ENCODE data around the gene VPS41.

Gene VPS41

DNA sequence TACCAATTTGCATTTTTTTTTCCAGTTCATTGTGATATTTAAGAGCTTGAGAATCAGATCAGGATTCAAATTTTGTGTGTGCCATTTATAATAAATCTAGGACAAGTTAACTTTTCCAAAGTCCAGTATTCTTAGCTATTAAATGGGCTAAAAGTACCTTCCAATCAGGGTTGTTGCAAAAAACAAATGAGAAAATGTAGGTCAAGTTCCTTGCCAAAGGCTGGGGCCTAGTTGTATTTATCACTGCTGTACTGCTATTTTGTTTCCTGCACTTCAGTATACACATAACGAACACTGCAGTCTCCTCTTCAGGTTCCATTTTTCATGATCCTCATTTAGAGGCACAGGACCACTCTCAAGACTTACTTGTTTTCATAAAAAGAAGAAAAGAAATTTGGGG lies 7.4 kb upstream of the VPS41 start:
- H3K27me3 Mint-ChIP-seq (ENCODE audit: low read depth, poor library complexity) = no peaks in the 10 kb centered on the region
- H3K36me3 Mint-ChIP-seq (ENCODE audit: low read depth) = no peaks in the 10 kb centered on the region
- DNase-seq = no peak
- no peaks in the 10 kb centered on the region for H3K9me3 Mint-ChIP-seq
- H3K4me1 Mint-ChIP-seq = no peaks in the 10 kb centered on the region
- H3K27ac Mint-ChIP-seq = no peak overlapping the region
- no peak overlapping the region for H3K4me3 Mint-ChIP-seq
- TF ChIP-seq, protein P1, sequence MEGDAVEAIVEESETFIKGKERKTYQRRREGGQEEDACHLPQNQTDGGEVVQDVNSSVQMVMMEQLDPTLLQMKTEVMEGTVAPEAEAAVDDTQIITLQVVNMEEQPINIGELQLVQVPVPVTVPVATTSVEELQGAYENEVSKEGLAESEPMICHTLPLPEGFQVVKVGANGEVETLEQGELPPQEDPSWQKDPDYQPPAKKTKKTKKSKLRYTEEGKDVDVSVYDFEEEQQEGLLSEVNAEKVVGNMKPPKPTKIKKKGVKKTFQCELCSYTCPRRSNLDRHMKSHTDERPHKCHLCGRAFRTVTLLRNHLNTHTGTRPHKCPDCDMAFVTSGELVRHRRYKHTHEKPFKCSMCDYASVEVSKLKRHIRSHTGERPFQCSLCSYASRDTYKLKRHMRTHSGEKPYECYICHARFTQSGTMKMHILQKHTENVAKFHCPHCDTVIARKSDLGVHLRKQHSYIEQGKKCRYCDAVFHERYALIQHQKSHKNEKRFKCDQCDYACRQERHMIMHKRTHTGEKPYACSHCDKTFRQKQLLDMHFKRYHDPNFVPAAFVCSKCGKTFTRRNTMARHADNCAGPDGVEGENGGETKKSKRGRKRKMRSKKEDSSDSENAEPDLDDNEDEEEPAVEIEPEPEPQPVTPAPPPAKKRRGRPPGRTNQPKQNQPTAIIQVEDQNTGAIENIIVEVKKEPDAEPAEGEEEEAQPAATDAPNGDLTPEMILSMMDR (IDR thresholded peaks at IDR 0.05) = no peak

DNA sequence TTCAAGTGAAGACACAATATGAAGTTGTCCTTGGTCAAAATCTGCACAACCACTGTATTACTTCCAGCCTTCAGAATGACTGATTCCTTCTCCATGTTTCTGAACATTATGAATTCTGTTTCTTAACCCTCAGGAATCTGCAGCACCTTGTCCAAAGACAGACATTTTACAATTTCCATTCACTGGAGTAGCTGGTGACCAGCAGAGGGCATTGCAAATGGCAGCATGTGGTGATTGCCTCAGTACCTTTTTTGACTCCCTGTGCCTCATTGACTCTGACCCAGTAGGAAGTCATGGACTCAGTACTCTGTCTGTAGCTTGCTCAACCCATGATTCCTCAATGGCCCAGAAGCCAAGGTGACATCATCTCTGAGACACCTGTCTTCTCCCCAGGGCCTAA lies 879 bp upstream of the VPS41 start:
- TF ChIP-seq, protein P1 (IDR thresholded peaks at IDR 0.05) = no peak
- Mint-ChIP-seq H3K27ac (no peak overlapping the region), H3K4me3 (peak overlapping the region; percentile 99), H3K36me3 (ENCODE audit: low read depth) (peaks cover 5% of the 10 kb centered on the region), H3K27me3 (ENCODE audit: low read depth, poor library complexity) (peaks cover 4% of the 10 kb centered on the region), H3K9me3 (no peaks in the 10 kb centered on the region), H3K4me1 (peaks cover 24% of the 10 kb centered on the region)
- DNase-seq = no peak

DNA sequence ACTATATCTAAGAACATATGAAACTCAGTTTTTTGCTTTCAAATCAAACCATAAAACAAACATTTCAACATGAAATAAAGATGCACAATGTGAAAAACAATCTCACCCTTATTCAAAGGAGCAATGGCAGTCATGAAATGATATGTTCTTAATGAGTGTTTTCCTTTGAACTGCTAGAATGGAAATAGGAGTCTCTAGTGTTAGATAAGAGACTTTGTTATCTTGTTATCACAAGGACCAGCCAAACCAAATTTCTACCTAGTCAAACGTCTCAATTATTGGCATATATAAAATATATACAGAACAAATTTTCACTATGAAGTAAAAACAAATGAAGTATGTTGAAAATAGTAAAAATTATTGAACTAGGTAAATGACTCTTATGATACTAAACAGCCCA lies 1.2 kb downstream of the VPS41 start:
- H3K4me1 Mint-ChIP-seq = peaks cover 24% of the 10 kb centered on the region
- H3K36me3 Mint-ChIP-seq (ENCODE audit: low read depth) = peaks cover 5% of the 10 kb centered on the region
- TF ChIP-seq, protein P1 (IDR thresholded peaks at IDR 0.05) = no peak
- peaks cover 4% of the 10 kb centered on the region for H3K27me3 Mint-ChIP-seq (ENCODE audit: low read depth, poor library complexity)
- peak overlapping the region; percentile 99 for H3K4me3 Mint-ChIP-seq
- no peaks in the 10 kb centered on the region for H3K9me3 Mint-ChIP-seq
- no peak overlapping the region for H3K27ac Mint-ChIP-seq
- DNase-seq = no peak

DNA sequence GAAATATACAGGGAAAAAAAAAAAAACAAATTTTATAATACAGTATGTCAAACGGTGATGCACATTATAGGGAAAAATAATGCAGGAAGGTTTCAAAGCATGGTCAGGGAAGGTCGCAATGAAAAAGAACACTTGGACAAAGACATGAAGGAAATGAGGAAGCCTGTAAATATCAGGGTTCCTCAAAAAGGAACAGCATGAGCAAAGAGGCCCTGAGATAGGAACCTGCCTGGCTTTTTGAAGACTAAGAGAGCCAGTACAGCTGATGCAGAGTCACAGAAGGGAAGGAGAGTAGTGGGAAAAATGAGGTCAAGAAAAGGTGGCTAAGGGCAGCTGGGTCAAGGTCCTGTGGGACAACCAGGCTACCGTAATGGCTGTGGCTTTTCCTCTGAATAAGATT lies 1.9 kb downstream of the VPS41 start:
- peaks cover 24% of the 10 kb centered on the region for H3K4me1 Mint-ChIP-seq
- no peaks in the 10 kb centered on the region for H3K9me3 Mint-ChIP-seq
- H3K4me3 Mint-ChIP-seq = peak overlapping the region; percentile 60
- peaks cover 4% of the 10 kb centered on the region for H3K27me3 Mint-ChIP-seq (ENCODE audit: low read depth, poor library complexity)
- peaks cover 5% of the 10 kb centered on the region for H3K36me3 Mint-ChIP-seq (ENCODE audit: low read depth)
- TF ChIP-seq, protein P1 (IDR thresholded peaks at IDR 0.05) = no peak
- no peak for DNase-seq
- no peak overlapping the region for H3K27ac Mint-ChIP-seq

DNA sequence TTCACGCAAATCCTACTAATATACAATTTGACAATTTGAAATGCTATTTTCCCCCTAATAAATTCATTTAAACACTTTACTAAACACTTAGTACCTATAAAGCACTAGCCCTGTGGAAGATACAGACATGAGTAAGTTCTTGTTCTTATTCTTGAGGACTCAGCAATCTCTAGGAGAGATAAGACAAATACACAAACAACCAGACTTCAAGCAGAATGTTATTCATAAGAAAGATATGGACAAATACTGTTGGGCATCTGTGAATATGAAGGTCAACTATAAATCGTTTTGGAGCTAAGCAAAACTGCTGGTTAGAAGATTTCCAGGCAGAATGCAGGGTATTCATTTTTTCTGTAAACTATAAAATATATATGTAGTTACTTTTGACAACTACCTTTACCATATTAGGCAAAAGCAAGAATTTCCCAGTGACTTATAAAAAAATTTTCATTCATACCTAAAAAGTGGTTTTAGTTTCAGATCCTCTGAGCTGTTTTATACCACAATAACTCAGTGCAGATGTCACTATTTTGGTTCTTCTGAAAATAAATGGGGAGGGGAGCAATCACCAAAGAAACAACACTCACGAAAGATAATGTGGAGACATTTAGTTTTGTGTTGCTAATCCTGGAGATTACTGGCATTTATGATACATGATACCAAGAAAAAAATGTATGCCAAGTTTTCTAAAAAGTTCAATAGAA lies 3.8 kb downstream of the VPS41 start:
- Mint-ChIP-seq H3K27me3 (ENCODE audit: low read depth, poor library complexity) (peaks cover 2% of the 10 kb centered on the region), H3K9me3 (no peaks in the 10 kb centered on the region), H3K4me1 (peaks cover 24% of the 10 kb centered on the region), H3K27ac (no peak overlapping the region), H3K4me3 (no peak overlapping the region), H3K36me3 (ENCODE audit: low read depth) (peaks cover 14% of the 10 kb centered on the region)
- DNase-seq = no peak
- TF ChIP-seq, protein P1 (IDR thresholded peaks at IDR 0.05) = no peak

DNA sequence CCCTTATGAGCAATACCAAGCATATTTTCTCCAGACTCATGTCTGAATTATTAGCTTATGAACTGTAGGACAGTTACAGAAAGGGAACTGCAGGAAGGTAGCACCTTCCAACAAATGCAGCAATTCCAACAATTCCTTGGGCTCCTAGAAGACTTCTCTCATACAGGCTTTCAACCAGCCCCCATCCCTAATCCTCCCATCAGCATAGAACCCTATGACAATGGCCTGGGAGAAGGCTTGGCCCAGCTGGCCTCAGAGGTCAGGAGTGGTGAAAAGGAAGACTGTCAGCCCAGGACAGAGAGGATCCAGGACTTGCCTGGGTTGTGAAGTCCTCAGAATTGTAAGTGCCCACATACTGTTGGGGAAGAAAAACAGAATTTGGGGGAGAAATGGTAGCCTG lies 5.9 kb downstream of the VPS41 start:
- H3K27ac Mint-ChIP-seq = no peak overlapping the region
- no peaks in the 10 kb centered on the region for H3K9me3 Mint-ChIP-seq
- peaks cover 25% of the 10 kb centered on the region for H3K4me1 Mint-ChIP-seq
- no peak for DNase-seq
- TF ChIP-seq, protein P1 (IDR thresholded peaks at IDR 0.05) = no peak
- H3K4me3 Mint-ChIP-seq = no peak overlapping the region
- H3K27me3 Mint-ChIP-seq (ENCODE audit: low read depth, poor library complexity) = no peaks in the 10 kb centered on the region
- peaks cover 18% of the 10 kb centered on the region for H3K36me3 Mint-ChIP-seq (ENCODE audit: low read depth)

Measured in nephron progenitor cell (in vitro differentiated cells).